ENCODE measurements around the gene SHISAL1.

- TF ChIP-seq CTCF (IDR thresholded peaks at IDR 0.05; ENCODE audit: low read length) (no peak), EZH2 (optimal IDR thresholded peaks at IDR 0.05; ENCODE audit: low read depth, low read length) (no peak), EZH2phosphoT487 (IDR thresholded peaks at IDR 0.05; ENCODE audit: low read length) (no peak)
Measured at GRCh38 chr22:44214764-44215163, 98.0 kb downstream of the SHISAL1 start.
